Activated T-cell treated with anti-CD3 and anti-CD28 coated beads for 48 hours (primary cell): ENCODE measurements around the gene TRIO.
"Not testable (repeated sequence)": the region's sequence is repeated elsewhere in the genome, so short reads cannot be mapped to it uniquely, and the experiment has no call there.

ENCODE experiments used
- DNase-seq: peaks from one replicate; pipeline ENCODE4 v3.0.0-alpha.2; 2020; ENCODE audit warnings: low read depth

TRIO gene

DNA sequence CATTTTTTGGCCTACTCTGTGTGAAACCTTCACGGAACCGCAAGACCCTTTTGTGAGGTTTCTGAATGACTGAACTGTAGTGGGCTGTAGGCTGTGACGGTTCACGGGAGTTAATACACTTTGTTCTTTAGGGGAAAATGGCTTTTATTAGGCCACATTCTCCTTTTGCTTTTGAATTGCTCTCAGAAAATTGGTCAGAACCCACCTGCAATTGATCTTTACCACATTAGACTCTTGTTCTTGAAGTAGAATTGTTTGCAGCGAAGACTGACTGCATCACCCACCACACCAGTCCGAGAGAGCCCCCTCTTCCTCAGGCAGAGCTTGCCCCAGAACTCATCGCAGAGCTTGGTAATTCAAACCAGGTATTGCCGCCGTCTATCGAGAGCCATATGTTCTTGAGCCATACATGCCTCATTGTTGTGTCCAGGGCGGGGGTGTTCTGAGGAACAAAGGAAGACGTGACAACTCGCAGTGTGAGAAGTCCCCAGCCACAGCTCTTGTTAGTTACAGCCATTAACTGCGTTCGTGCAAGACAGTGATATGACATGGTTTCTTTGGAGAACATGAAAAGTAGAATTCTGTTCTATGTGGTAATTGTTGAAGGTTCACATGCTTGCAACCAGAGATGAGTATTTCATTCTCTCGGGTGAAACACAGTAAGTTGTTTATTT, 272.0 kb downstream of the TRIO start:
- no peak for DNase-seq

DNA sequence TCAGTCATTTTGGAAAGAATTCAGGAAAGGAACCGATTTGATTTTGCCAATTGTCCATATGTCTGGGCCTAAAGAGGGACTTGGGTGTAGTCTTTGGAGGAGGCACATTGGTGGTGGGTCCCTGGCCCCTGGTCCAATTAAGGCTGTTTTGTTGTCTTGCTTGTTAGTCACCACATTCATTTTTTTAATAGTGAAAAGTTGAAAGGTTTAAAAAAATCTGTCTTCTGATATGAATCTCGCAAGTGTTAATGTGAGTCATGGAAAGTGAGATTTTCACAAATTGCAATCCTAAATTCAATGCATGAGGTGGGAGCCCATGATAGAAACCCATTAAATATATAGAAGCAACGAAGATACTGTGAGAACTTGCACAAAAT, 272.5 kb downstream of the TRIO start:
- DNase-seq = no peak

DNA sequence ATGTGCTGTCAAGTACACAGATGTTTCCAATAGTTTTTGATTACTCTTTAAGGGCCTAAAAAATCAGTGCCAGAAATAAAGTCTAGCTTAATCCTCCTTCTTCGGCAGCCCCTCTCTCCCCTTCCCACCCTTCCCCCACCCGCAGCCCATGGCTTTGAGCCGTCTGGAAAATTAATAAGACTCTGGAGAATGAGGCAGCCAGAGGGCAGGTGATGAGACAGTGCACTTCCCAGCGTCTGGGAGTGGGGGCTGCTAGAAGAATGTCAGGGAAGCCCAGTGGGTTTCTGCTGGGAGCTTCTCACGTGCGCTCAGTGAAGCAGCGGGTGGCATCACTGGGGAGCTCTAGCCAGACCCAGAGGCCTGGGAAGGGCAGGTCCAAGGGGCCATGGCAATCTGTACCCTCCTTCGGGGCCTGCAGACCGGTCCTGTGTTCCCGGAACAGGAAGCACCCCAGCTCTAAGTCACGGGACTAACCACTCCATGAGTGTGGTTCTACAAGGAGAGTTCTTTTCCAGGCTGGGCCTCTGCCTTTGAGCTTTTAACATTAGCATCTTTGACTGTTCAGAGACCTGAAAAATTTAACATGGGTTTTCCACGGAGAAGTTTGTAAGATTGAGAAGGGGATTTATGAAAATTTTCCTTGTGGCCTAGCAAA, 273.6 kb downstream of the TRIO start:
- DNase-seq = no peak

DNA sequence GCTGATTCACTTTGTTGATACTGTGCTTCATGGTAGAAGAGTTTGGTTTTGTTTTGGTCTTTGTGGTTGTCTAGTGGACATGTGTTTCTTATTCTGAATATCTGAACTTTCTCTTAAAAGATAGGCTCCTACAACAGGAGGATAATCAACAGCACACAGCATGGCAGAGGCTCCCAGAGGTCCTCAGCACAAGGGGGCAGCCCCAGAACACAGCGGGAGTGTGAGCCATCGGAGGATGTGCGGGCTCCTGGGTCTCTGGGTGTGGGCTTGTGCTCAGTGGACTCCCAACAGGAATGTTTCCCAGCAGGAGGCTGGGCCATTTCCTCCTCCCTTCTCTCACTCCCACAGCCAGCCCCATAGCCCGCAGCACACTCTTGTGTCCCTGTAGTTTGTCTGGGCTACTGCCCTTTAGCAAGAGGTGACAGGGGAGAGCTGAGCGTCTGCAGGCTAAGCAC, 274.2 kb downstream of the TRIO start:
- DNase-seq = no peak

DNA sequence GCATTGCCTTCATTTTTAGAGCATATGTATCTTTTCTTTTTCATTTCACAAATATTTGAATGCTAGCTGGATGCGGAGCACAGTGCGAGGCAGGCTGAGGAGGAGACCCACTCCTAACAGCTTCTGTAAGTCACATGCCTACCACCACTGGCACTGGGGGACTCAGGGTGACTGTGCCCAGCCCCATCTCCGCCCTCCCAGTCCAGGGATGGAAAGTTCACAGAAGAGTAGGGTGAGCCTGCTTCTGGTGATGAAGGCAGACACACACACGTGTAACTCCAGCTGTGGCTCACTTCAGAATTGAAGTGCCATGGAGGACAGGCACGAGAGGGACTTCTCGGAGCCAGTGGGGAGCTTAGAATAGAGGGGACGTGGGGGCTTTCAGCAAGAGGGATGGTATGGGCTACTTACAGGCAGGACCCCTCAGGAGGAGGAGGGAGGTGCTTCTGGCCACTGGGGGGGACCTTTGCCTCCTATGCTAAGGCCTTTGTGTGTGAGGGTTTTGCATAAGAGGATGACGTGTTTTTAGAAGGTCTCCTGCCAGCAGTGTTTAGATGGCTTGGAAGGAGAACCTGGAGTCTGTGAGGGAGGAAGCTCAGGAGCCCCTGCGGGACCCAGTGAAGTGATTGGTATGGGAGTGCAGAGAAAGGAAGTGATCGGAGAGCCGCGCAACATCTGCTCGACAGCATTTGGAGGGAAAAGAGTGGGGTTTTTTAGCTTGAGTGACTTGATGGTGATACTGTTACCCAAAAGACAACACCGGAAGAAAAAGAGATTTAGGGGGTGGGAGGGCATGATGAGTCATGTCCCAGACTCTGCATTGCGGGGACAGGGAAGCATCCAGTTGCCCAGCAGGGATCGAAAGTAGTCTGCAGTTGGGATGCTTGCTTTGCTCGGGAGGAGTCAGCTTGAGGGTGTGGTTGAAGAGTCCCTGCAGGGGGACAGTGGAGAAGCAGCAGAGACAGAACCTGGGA, 274.9 kb downstream of the TRIO start:
- no peak for DNase-seq

DNA sequence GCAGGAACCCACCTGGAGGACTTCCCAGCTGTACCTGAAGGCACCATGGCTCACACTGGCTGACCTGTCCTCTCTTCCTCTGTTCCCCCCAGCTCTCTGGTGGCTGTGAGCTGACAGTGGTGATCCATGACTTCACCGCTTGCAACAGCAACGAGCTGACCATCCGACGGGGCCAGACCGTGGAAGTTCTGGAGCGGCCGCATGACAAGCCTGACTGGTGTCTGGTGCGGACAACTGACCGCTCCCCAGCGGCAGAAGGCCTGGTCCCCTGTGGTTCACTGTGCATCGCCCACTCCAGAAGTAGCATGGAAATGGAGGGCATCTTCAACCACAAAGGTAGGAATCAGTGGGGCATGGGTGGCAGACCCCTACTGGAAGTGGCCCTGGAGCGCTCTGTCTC, 276.5 kb downstream of the TRIO start:
- no peak for DNase-seq

DNA sequence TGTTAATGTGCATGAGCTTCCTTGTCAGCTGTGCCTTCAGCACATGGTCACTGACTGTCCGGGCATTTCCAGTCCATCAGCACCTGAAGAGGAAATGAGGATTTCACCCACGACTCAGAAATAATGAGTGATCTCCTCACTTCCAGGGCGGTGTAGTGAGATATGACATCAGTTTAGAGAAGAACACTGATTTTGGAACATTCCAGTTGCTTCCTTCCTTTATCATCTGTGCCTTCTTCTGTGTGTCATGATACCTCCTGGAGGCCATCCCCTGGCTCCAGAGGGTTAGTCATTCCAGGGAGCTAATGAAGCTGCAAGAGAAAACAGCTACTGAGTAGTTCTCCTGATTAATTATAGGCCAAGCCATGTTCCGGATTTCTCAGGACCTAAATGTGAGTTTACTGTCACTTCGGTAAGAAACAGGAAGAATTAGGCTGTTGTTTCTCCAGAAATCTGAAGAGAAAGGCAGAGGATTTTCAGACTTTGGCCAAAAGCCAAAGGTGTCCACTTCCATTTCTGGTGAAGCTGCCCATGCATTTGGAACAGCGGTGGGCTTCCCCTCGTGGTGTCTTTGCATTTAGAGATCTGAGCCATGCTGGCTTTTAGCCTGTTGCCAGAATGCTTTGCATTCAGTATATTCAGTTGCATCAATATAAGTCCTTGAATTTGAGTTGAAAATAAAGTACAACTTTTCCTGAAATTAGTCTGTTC, 277.1 kb downstream of the TRIO start:
- no peak for DNase-seq

DNA sequence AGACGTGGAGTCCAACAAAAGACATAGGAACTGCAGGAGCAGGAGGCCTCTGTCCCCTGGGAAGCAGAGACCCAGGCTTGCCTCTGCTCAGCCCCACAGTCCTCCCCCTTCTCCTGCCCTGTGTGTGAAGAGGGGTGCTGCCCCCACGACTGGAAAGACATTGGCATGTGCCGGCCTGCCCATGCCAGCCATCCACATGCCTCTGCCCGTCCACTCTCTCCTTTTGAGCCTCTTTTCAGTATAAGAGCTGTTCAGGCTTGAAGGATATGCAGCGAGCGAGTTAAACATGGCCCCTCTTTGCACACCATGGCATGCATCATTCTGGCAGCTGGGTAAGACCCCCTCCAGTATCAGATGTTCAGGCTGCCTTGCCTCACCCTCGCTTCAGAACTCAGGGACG, 278.7 kb downstream of the TRIO start:
- no peak for DNase-seq

DNA sequence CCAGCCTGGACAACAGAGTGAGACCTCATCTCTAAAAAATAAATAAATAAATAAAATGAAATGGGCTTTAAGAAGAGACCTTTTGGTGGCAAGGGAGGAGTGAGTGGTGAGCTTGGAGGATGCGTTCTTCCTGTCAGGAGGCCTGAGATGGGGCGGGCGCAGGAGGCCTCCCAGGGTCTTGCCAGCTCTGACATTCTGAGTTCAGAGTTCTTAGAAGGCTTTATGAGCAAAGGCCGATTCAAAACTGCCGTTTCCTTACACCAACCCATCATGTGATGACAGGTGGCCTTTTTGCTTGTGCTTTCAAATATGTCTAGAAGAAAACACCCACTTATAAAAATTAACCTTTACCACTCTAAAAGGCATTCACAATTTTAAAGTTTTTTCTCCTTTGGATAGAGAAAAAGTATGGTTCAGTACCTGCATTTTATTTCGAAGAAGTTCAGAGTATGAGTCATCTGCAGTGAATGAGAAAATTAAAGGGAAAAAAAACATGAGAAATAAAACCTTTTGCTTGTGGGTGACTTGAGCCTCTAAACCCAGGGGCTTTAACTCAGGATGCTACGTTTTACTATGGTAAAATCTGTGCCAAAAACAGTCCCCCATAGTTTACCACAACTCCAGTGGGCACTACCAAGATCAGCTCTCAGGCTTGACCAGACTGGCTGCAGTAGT, 281.0 kb downstream of the TRIO start:
- DNase-seq = no peak

DNA sequence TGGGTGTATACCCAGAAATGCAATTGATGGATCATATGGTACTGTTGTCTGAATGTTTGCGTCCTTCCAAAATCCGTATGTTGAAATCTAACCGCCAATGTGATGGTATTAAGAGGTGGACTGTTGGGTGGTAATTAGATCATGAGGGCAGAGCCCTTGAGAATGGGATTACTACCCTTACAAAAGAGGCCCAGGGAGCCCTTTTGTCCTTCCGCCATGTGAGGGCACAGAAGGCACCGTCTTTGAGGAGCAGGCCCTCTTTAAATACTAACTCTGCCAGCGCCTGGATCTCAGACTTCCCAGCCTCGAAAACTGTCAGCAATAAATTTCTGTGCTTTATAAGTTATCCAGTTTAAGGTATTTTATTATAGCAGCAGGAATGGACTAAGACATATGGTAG, 282.4 kb downstream of the TRIO start:
- no peak for DNase-seq

DNA sequence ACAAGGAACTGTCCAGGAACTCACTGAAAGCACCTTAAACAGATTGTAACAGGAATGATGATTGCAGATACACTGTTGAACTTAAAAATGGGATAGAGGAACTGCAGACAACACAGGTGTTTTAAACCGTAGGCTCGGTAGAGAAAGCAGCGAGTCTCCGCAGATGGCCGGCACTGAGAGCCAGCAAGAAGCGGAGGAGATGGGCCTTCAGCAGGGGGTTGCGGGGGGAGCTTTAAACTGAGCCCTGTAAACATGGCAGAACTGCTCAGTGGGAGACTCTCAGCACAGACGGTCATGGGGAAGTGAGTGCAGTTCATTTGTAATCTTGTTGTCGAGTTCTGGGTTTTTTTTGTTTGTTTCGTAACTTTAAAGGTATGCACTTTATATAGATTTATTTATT, 283.4 kb downstream of the TRIO start:
- no peak for DNase-seq

DNA sequence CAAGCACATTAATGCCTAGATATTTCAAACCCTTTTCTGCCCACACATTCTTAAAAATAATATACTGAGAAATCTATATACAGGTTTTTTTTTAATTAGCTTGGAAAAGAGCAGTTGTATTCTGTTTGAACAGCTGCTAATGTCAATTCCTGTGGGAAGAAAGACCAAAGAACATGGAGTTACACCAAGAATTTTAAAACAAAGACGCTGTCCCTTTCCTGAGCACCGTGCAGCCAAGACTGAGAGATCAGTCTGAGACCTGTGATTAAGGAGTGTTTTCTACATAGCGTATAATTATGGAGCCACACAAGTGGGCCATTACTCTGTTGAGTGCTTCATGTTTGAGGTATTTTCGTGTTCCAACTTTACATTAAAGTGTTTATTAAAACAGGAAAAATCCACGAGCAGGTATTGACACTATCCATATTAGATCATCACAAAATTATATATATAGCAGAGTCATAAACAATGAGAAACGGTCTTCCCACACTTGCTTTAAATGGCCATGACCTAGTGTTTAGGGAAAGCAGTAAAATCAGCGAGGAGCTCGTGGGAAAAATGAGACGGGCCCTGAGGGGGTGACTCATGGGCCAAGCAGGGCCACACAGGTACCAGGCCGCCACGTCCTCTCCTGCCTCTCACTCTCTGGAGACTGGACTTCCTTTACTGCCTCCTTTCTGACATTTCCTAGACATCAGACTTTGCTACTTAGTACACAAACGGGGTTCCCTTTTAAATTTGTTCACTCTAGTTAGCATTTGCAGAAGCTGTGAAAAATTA, 285.4 kb downstream of the TRIO start:
- no peak for DNase-seq

DNA sequence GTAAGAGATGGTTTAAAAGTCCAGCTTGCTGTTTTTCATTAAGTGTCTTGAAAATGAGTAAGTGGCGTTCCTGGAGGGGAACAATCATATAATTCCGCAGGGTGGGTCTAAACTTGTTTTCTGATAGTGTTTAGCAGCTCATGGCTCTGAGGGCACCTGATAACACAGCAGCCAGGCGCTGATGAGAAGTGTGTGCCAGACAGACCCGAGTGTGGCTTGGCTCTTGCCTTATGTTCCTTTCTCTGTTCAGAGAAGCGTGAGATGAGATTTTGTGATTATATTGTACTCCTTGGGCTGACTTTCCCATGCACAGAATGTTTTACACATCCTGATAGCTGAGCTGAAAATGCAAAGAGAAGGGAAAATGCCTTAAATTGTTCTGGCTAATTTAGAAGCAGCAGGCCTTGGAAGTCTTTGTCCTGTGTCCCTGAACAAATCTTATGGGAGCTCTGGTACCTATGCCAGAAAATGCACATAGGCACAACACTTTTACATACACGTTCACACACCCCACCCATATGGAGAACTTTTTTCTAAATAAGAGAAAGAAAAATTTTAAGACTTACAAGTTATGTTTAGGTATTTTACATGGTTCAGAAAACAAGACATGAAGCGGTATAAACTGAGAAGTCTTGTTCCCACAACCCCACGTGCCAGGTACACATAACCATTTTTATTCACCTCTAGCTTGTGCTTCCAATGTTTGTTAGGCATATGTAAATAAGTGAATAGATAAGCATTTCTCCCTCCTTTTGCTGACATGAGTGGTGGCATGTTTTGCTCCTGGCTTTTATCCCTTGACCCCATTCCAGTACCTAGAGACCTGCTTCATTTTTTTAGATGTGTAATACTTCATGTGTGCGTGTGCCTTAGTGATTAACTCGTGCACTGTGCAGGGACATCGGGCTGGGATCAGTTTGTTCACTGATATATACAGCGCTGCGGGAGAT, 286.2 kb downstream of the TRIO start:
- DNase-seq = no peak

DNA sequence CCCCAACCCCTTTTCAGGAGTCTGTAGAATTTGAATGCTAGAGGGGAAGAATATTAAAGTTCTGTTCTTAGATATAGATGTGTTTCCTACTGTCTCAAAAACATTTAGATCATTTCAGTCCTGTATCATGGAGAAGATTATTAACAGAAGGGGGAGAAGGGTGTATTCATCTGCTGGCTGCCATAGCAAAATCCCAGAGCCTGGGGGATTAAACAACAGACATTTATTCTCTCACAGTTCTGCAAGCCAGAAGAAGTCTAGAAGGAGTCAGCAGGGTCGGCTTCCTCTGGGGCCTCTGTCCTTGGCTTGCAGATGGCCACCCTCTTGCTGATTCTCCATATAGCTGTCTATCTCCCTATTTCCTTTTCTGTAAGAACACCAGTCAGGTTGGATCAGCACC, 288.4 kb downstream of the TRIO start:
- no peak for DNase-seq

DNA sequence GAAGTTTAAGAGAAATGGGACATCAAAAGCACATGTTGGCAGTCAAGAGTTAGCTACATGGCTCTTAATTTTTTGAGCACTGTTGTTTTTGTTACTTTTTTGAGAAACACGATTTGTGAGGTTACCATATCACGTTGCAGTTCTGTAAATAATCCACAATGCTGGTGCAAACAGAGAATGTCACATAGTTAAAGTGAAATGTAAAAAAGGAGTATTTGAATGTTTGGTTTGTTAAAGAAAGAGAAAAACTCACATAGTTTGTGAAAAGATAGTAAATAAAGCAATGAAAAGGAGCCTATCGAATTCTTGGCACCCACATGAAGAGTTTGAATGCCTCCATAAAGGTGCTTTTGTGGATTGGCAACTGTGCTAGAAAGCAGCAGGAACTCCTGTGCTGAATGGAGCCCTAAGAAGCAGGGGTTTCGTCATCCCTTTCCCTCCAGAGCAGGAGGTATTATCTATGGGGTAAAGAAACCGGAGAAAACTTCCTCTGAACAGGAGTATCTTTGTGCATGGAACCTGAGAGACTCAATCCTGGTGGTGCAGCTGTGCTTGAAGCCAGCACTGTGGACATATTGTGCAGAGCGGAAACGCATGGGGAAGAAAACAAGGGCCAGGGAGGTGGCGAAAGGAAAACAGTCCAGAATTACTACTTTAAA, 289.9 kb downstream of the TRIO start:
- no peak for DNase-seq

DNA sequence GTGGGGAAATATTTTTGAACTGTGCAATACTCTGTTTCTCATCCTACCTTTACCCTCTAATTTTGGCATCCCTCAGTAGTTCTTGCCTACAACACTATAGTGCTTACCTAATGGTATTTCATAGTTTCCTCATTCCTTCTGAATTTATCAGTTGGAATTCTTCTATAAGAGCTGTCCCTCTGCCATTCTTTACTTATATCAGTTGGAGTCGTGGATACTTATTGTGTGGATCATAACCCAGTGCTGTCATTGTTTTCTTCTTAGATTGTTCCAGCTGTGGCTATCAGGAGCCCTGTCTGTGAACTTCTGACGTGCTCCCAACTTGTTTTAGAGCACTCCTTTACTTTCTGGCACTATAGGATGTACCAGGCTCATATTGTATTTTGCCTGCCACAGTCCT, 292.3 kb downstream of the TRIO start:
- no peak for DNase-seq

DNA sequence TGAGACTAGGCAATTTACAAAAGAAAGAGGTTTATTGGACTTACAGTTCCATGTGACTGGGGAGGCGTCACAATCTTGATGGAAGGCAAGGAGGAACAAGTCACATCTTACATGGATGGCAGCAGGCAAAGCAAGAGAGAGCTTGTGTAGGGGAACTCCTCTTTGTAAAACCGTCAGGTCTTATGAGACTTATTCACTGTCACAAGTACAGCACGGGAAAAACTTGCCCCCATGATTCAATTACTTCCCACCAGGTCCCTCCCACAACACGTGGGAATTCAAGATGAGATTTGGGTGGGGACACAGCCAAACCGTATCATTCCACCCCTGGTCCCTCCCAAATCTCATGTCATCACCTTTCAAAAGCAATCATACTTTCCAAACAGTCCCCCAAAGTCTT, 293.0 kb downstream of the TRIO start:
- not testable (repeated sequence) for DNase-seq

DNA sequence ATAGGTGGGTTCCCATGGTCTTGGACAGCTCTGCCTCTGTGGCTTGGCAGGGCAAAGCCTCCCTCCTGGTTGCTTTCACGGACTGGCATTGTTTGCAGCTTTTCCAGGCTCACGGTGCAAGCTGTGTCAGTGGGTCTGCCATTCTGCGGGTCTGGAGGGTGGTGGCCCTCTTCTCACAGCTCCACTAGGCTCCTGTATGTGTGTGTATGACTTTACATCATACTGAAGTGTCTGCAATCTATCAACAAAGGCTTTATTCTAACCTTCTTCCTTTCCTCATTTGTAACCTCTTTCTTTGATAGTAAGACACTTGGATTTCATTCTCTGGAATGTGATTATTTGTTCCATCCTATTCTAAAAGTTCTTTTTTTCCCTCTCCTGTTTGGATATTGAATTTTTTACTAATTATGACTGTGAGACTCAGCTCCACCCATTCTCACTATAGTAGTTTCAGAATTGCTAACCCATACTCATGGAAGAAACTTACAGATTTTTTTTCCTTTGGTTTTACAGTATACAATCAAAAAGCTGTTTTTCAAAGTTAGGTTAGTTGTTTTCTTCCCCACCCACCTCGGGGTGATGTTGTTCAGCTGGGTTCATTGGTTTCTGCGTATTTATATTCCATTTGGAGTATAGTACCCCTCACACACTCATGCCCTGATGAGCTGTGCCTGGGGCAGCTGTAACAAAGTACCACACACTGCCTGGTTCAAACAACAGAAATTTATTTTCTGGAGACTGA, 293.8 kb downstream of the TRIO start:
- DNase-seq = no peak
